ENCODE results near the gene FSTL4. TPM values are rescaled to one million over a fixed set of nuclear protein-coding genes. Genes with fewer than 3 reads are reported as not detected.

Gene FSTL4
- total and polyA plus RNA-seq, 2 of the 13 experiments (the other 11 are each of a cell fraction or from before 2014, with no cell fraction given) = 2.1 to 3.0 TPM

DNA sequence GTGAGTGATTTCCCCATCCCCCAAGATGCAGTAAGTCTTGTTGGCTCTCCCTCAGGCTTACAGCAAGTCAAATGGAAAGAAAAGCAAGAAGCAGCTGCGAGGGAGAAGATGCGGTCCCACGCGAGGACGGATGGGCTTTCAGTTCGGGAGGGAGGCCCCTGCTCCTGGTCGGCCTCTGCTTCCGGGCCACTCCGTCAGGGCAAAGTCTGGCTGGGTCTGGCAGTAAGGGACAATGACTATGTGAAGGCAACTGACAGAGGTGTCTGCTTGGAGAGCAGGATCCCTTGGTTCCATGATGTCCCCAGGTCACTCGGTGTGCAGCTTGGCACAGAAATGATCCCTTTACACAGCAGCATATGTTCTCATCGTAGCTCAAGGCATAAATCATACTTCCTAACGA is 413.8 kb downstream of the FSTL4 start:
- Histone ChIP-seq H3K4me2 (ENCODE audit: low read depth, low read length) (no peak overlapping the region), H4K20me1 (ENCODE audit: insufficient read depth, low read length) (no peaks in the 10 kb centered on the region), H3K4me3 (replicated peaks in 1 of 3; ENCODE audit: insufficient read depth in 1 of 3, low read depth in 2 of 3, low read length in 3 of 3) (no peak overlapping the region), H3K27me3 (ENCODE audit: control insufficient read depth in 1 of 2, insufficient read depth in 2 of 2, low read length in 2 of 2) (peaks cover 0 to 22% of the 10 kb centered on the region in 2 experiments; a peak in 2 of 5 replicates), H3K27ac (ENCODE audit: extremely low read length, insufficient read depth, low read length) (no peak overlapping the region), H3K4me1 (ENCODE audit: insufficient read depth, low read length) (no peaks in the 10 kb centered on the region), H2AFZ (ENCODE audit: low read length) (no peak overlapping the region), H3K36me3 (replicated peaks in 1 of 2; ENCODE audit: control insufficient read depth in 1 of 2, insufficient read depth in 2 of 2, low read length in 2 of 2) (no peaks in the 10 kb centered on the region; a peak in 1 of 5 replicates), H3K9me3 (ENCODE audit: low read length) (no peaks in the 10 kb centered on the region), H3K79me2 (ENCODE audit: insufficient read depth, low read length) (no peaks in the 10 kb centered on the region), H3K9ac (ENCODE audit: insufficient read depth, low read depth, low read length) (no peak overlapping the region)
- 78% methylated on average over 12 of the region's 12 CpGs for WGBS (ENCODE audit: low lambda C conversion rate)
- DNase-seq (ENCODE audit: low spot score) (no peak), ATAC-seq (no peak), FAIRE-seq (no peak)
- ChIA-PET POLR2A (no interaction called here), CTCF (ENCODE audit: low intra/inter-chr PET ratio, low total read pairs) (no interaction called here)
- in situ Hi-C loops (cut with HindIII; ENCODE audit: extremely low pct_ligation_motif_present, low pct_unique_long_range_greater_than_20kb) (no loop called here), intact Hi-C loops (cut with micrococcal nuclease; ENCODE audit: unreplicated experiment) (no loop called here)
- BruUV-seq (replicated peaks) = no TSS peak
- TF ChIP-seq, protein P1, sequence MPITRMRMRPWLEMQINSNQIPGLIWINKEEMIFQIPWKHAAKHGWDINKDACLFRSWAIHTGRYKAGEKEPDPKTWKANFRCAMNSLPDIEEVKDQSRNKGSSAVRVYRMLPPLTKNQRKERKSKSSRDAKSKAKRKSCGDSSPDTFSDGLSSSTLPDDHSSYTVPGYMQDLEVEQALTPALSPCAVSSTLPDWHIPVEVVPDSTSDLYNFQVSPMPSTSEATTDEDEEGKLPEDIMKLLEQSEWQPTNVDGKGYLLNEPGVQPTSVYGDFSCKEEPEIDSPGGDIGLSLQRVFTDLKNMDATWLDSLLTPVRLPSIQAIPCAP (CRISPR knock-in tag; IDR thresholded peaks at IDR 0.05; ENCODE audit: low read depth) = no peak
- TF ChIP-seq ZNF160 (CRISPR knock-in tag; IDR thresholded peaks at IDR 0.05) = no peak

DNA sequence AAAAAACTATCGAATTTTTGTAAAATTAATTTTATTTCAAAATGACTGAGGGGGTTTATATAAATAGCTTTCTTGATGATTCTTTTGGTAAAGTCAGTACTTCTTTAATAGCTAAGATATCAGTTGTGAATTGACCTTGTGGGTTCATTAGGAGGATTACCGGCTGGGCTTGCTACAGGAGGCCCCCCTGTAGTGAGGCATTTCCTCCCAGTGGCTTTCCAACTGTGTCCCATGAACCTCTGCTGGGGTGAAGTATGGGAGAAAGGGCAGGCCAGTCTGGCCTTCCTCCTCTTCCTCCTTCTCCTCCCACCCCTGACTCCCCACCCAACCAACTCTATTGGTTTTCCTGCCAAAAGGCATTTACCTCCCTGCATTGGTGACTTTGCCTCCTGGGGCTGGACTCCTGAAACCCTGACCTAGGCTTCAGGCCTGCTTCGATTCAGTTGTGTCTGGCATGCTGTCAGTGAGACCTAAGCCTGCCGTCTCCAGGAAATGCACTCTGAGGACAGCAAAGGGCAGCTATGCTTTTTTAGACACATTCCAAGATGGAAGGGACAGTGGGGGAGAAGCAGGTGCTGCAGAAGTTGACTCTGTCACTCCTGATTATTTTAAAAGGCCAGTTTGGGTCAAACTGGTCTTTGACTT is 415.8 kb downstream of the FSTL4 start:
- Histone ChIP-seq H3K4me3 (replicated peaks in 1 of 3; ENCODE audit: insufficient read depth in 1 of 3, low read depth in 2 of 3, low read length in 3 of 3) (no peak overlapping the region), H3K36me3 (replicated peaks in 1 of 2; ENCODE audit: control insufficient read depth in 1 of 2, insufficient read depth in 2 of 2, low read length in 2 of 2) (no peaks in the 10 kb centered on the region), H3K27me3 (ENCODE audit: control insufficient read depth in 1 of 2, insufficient read depth in 2 of 2, low read length in 2 of 2) (peaks cover 0 to 25% of the 10 kb centered on the region in 2 experiments; a peak in 2 of 5 replicates), H3K79me2 (ENCODE audit: insufficient read depth, low read length) (no peaks in the 10 kb centered on the region), H3K4me2 (ENCODE audit: low read depth, low read length) (no peak overlapping the region), H3K9me3 (ENCODE audit: low read length) (no peaks in the 10 kb centered on the region), H4K20me1 (ENCODE audit: insufficient read depth, low read length) (no peaks in the 10 kb centered on the region), H3K9ac (ENCODE audit: insufficient read depth, low read depth, low read length) (no peak overlapping the region), H3K27ac (ENCODE audit: extremely low read length, insufficient read depth, low read length) (no peak overlapping the region), H3K4me1 (ENCODE audit: insufficient read depth, low read length) (no peaks in the 10 kb centered on the region), H2AFZ (ENCODE audit: low read length) (no peak overlapping the region)
- DNase-seq (ENCODE audit: low spot score) (no peak), ATAC-seq (no peak), FAIRE-seq (no peak)
- no peak for TF ChIP-seq FOXP1 (IDR thresholded peaks at IDR 0.05)
- TF ChIP-seq FOXP1 (CRISPR knock-in tag; IDR thresholded peaks at IDR 0.05) = no peak
- in situ Hi-C loops (cut with HindIII; ENCODE audit: extremely low pct_ligation_motif_present, low pct_unique_long_range_greater_than_20kb) (no loop called here), intact Hi-C loops (cut with micrococcal nuclease; ENCODE audit: unreplicated experiment) (no loop called here)
- ChIA-PET POLR2A (no interaction called here), CTCF (ENCODE audit: low intra/inter-chr PET ratio, low total read pairs) (no interaction called here)
- no TSS peak for BruUV-seq (replicated peaks)
- 50% methylated on average over 4 of the region's 4 CpGs for WGBS (ENCODE audit: low lambda C conversion rate)

Measured in HepG2 (cell line).